Measurements from ENCODE around the gene RAB12.
"Not testable (repeated sequence)": the region's sequence is repeated elsewhere in the genome, so short reads cannot be mapped to it uniquely, and the experiment has no call there.

RAB12 gene

GRCh38 chr18:8651478-8652261 lies 42.4 kb downstream of the RAB12 start:
- DNase-seq: not testable (repeated sequence)

GRCh38 chr18:8654503-8655451 lies 45.5 kb downstream of the RAB12 start:
- DNase-seq: no peak

GRCh38 chr18:8656232-8656631 lies 47.0 kb downstream of the RAB12 start:
- DNase-seq: no peak

- no peak for DNase-seq
Measured at GRCh38 chr18:8657050-8657820, 48.0 kb downstream of the RAB12 start.

GRCh38 chr18:8657873-8658470 lies 48.7 kb downstream of the RAB12 start:
- no peak for DNase-seq

- DNase-seq: no peak
Measured at GRCh38 chr18:8658858-8659485, 49.7 kb downstream of the RAB12 start.

GRCh38 chr18:8659609-8660242 lies 50.5 kb downstream of the RAB12 start:
- DNase-seq: no peak

GRCh38 chr18:8660316-8660715 lies 51.1 kb downstream of the RAB12 start:
- no peak for DNase-seq

- DNase-seq: no peak
Measured at GRCh38 chr18:8661754-8662559, 52.7 kb downstream of the RAB12 start.

GRCh38 chr18:8662560-8663255 lies 53.5 kb downstream of the RAB12 start:
- DNase-seq: no peak

- no peak for DNase-seq
Measured at GRCh38 chr18:8667846-8668245, 58.6 kb downstream of the RAB12 start.

- DNase-seq: no peak
Measured at GRCh38 chr18:8668381-8668780, 59.1 kb downstream of the RAB12 start.

- no peak for DNase-seq
Measured at GRCh38 chr18:8669571-8669970, 60.3 kb downstream of the RAB12 start.

GRCh38 chr18:8673256-8674209 lies 64.3 kb downstream of the RAB12 start:
- no peak for DNase-seq

- DNase-seq: no peak
Measured at GRCh38 chr18:8675057-8675456, 65.8 kb downstream of the RAB12 start.

GRCh38 chr18:8681196-8681595 lies 72.0 kb downstream of the RAB12 start:
- DNase-seq: no peak

GRCh38 chr18:8684577-8684976 lies 75.3 kb downstream of the RAB12 start:
- DNase-seq: no peak

- DNase-seq: no peak
Measured at GRCh38 chr18:8685141-8685913, 76.1 kb downstream of the RAB12 start.
